K562 (cell line): ENCODE data around the gene SF3A2. TPM values are rescaled to one million over a fixed set of nuclear protein-coding genes. Genes with fewer than 3 reads are reported as not detected.

Experiments used
- CXXC5 ChIP-seq: fragments of 250-450 bp; sonication (Bioruptor Pico); IDR thresholded peaks from 2 replicates; pipeline ENCODE4 v1.8.0; 2022; ENCODE audit warnings: inconsistent platforms, mild to moderate bottlenecking, moderate library complexity
- ELF4 ChIP-seq: fragments of 450-650 bp; formaldehyde crosslinking; IDR thresholded peaks from 2 replicates; pipeline ENCODE4 v1.4.0; 2022; ENCODE audit warnings: missing genetic modification characterization
- ERF ChIP-seq: fragments of 450-650 bp; formaldehyde crosslinking; IDR thresholded peaks from 2 replicates; pipeline ENCODE4 v1.4.0; 2020; ENCODE audit warnings: mild to moderate bottlenecking, mixed read lengths
- FOXA3 ChIP-seq, 2 experiments: fragments of 450-650 bp in 1 of 2; sonication (generic) in 1 of 2; formaldehyde crosslinking; IDR thresholded peaks in 1 of 2; conservative IDR thresholded peaks in 1 of 2; 2 replicates each; pipeline versions ENCODE4 v1.4.0 to v1.8.0; 2020 to 2022; ENCODE audit warnings: mild to moderate bottlenecking in 2 of 2, missing genetic modification reagents in 1 of 2
- GATAD2B ChIP-seq: fragments of 450-650 bp; IDR thresholded peaks from 2 replicates; pipeline ENCODE4 v1.6.1; 2017; ENCODE audit warnings: mild to moderate bottlenecking, borderline replicate concordance
- HLTF ChIP-seq: fragments of 450-650 bp; IDR thresholded peaks from 2 replicates; pipeline ENCODE4 v1.6.1; 2016
- IFI16 ChIP-seq: fragments of 250-450 bp; sonication (Bioruptor Pico); IDR thresholded peaks from 2 replicates; pipeline ENCODE4 v2.1.2; 2022; ENCODE audit warnings: mild to moderate bottlenecking, inconsistent platforms
- LARP7 ChIP-seq: fragments of 450-650 bp; IDR thresholded peaks from 2 replicates; pipeline ENCODE4 v1.6.1; 2016
- MYC ChIP-seq, 2 experiments: fragments of 250-450 bp in 1 of 2; sonication (Bioruptor Pico) in 1 of 2; IDR thresholded peaks; 2 replicates each; pipeline versions ENCODE4 v1.5.1 to v1.6.1; 2012 to 2021; ENCODE audit warnings: low read depth in 2 of 2, borderline replicate concordance in 1 of 2, improper control_type of control experiment in 1 of 2, low read length in 1 of 2, mild to moderate bottlenecking in 1 of 2, moderate library complexity in 1 of 2
- NFE2 ChIP-seq: IDR thresholded peaks from 2 replicates; pipeline ENCODE4 v1.6.1; 2014; ENCODE audit warnings: antibody characterized with exemption, low read depth
- POU5F1 ChIP-seq: fragments of 150-350 bp; IDR thresholded peaks from 2 replicates; pipeline ENCODE4 v1.6.1; 2014; ENCODE audit warnings: borderline replicate concordance, low read length, low read depth, mild to moderate bottlenecking; ENCODE audit not compliant: partially characterized antibody
- RFX5 ChIP-seq: IDR thresholded peaks from 2 replicates; pipeline ENCODE4 v1.6.1; 2011; ENCODE audit warnings: low read depth, mild to moderate bottlenecking, improper control_type of control experiment, low read length
- YY1 ChIP-seq, 3 experiments: IDR thresholded peaks; 2 replicates each; pipeline ENCODE4 v1.6.1; 2011; ENCODE audit warnings: low read length in 2 of 3, mild to moderate bottlenecking in 2 of 3, moderate library complexity in 2 of 3, borderline replicate concordance in 1 of 3, control low read depth in 1 of 3, low read depth in 1 of 3; ENCODE audit not compliant: insufficient read depth in 3 of 3, insufficient replicate concordance in 2 of 3, control insufficient read depth in 1 of 3, insufficient read length in 1 of 3; ENCODE audit errors: extremely low read depth in 1 of 3
- ZNF174 ChIP-seq: fragments of 250-450 bp; sonication (Bioruptor Pico); IDR thresholded peaks from 2 replicates; pipeline ENCODE4 v1.4.0; 2020; ENCODE audit warnings: mild to moderate bottlenecking
- ZNF282 ChIP-seq: sonication (generic); formaldehyde crosslinking; IDR thresholded peaks from 2 replicates; pipeline ENCODE4 v1.8.1; 2023; ENCODE audit warnings: missing genetic modification reagents
- ZNF668 ChIP-seq: fragments of 250-450 bp; sonication (Bioruptor Pico); IDR thresholded peaks from 2 replicates; pipeline ENCODE4 v1.8.0; 2022; ENCODE audit warnings: mild to moderate bottlenecking, inconsistent platforms
- polyA plus RNA-seq, 8 experiments: library from polyadenylated mRNA; depleted of rRNA in 4 of 8; stranded (reverse) in 5 of 8; unstranded in 3 of 8; fragments of >200 nt; fragmentation: Nextera tagmentation in 2 of 8; fragmentation: Illumina TruSeq in 1 of 8; extraction: Ambion mirVana in 2 of 8; extraction: Trizol in 1 of 8; gene quantifications; 2 replicates each; pipeline versions ENCODE4 v1.2.1 to v1.2.3, GENCODE V29; 2011 to 2014; ENCODE audit warnings: inconsistent platforms in 1 of 8, missing spikeins in 1 of 8
- total RNA-seq, 7 experiments: library from RNA; depleted of rRNA in 6 of 7; stranded (reverse); fragments of >200 nt in 6 of 7; fragmentation: Illumina TruSeq in 2 of 7; extraction: Trizol in 2 of 7; gene quantifications; 2 replicates each; pipeline versions ENCODE4 v1.2.1 to v1.2.3, GENCODE V29; 2011 to 2021; ENCODE audit warnings: low replicate concordance in 1 of 7
- TF ChIP-seq, protein P1 (sequence below): sonication (generic); formaldehyde crosslinking; IDR thresholded peaks from 2 replicates; pipeline ENCODE4 v1.8.1; 2022; ENCODE audit warnings: missing genetic modification reagents
- TF ChIP-seq, protein P2 (sequence below): fragments of 250-450 bp; sonication (Bioruptor Pico); IDR thresholded peaks from 2 replicates; pipeline ENCODE4 v1.5.1; 2021; ENCODE audit warnings: mild to moderate bottlenecking
- TF ChIP-seq, protein P3 (sequence below): fragments of 450-650 bp; IDR thresholded peaks from 2 replicates; pipeline ENCODE4 v1.6.1; 2016; ENCODE audit warnings: low read depth

Gene SF3A2
- total and polyA plus RNA-seq, 9 of the 15 experiments (the other 6 are each of a cell fraction or from before 2014, with no cell fraction given) = 0.17 to 194 (median 22.8) TPM

DNA sequence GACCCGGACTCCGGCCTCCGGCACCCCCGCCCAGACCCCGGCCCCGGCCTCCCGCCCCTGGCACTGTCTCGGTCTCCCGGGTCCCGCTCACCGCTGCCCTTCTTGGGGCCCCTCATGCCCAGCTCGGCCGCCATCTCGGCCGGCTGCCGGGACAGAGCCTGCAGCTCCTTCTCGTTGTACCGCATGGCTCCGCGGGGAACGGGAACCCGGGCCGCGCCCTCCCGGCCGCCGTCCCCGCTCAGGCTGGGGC, 635 bp upstream of the SF3A2 start (continued):
- TF ChIP-seq, protein P1, sequence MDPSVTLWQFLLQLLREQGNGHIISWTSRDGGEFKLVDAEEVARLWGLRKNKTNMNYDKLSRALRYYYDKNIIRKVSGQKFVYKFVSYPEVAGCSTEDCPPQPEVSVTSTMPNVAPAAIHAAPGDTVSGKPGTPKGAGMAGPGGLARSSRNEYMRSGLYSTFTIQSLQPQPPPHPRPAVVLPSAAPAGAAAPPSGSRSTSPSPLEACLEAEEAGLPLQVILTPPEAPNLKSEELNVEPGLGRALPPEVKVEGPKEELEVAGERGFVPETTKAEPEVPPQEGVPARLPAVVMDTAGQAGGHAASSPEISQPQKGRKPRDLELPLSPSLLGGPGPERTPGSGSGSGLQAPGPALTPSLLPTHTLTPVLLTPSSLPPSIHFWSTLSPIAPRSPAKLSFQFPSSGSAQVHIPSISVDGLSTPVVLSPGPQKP (CRISPR knock-in tag) = no peak
- TF ChIP-seq HLTF = no peak
- no peak for TF ChIP-seq NFE2
- no peak for TF ChIP-seq ELF4 (CRISPR knock-in tag)
- no peak; the same call in 1 of the 2 replicates for TF ChIP-seq CXXC5
- TF ChIP-seq ERF (CRISPR knock-in tag) = no peak
- no peak for TF ChIP-seq ZNF174 (CRISPR knock-in tag)
- peak; percentile 95 for TF ChIP-seq MYC (IDR thresholded peaks at IDR 0.05; ENCODE audit: low read depth, low read length)
- TF ChIP-seq MYC (CRISPR knock-in tag; IDR thresholded peaks at IDR 0.05; ENCODE audit: borderline replicate concordance, low read depth) = no peak
- TF ChIP-seq ZNF282 (CRISPR knock-in tag) = no peak
- peak in 2 of 3 experiments; percentile 66 to 75 for TF ChIP-seq YY1 (IDR thresholded peaks at IDR 0.05; ENCODE audit: borderline replicate concordance in 1 of 3, control insufficient read depth in 1 of 3, extremely low read depth in 1 of 3, insufficient read depth in 3 of 3, insufficient read length in 1 of 3, insufficient replicate concordance in 2 of 3, low read depth in 1 of 3, low read length in 2 of 3)
- no peak for TF ChIP-seq RFX5
- no peak for TF ChIP-seq ZNF668
- no peak for TF ChIP-seq FOXA3 (CRISPR knock-in tag; conservative IDR thresholded peaks at IDR 0.05 in 1 of 2, IDR thresholded peaks at IDR 0.05 in 1 of 2)
- no peak for TF ChIP-seq IFI16 (CRISPR knock-in tag)
- peak; percentile 86 for TF ChIP-seq POU5F1
- TF ChIP-seq, protein P2, sequence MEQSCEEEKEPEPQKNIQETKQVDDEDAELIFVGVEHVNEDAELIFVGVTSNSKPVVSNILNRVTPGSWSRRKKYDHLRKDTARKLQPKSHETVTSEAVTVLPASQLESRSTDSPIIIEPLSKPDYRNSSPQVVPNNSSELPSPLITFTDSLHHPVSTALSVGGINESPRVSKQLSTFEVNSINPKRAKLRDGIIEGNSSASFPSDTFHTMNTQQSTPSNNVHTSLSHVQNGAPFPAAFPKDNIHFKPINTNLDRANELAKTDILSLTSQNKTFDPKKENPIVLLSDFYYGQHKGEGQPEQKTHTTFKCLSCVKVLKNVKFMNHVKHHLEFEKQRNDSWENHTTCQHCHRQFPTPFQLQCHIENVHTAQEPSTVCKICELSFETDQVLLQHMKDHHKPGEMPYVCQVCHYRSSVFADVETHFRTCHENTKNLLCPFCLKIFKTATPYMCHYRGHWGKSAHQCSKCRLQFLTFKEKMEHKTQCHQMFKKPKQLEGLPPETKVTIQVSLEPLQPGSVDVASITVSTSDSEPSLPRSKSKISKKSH (CRISPR knock-in tag) = no peak
- TF ChIP-seq, protein P3, sequence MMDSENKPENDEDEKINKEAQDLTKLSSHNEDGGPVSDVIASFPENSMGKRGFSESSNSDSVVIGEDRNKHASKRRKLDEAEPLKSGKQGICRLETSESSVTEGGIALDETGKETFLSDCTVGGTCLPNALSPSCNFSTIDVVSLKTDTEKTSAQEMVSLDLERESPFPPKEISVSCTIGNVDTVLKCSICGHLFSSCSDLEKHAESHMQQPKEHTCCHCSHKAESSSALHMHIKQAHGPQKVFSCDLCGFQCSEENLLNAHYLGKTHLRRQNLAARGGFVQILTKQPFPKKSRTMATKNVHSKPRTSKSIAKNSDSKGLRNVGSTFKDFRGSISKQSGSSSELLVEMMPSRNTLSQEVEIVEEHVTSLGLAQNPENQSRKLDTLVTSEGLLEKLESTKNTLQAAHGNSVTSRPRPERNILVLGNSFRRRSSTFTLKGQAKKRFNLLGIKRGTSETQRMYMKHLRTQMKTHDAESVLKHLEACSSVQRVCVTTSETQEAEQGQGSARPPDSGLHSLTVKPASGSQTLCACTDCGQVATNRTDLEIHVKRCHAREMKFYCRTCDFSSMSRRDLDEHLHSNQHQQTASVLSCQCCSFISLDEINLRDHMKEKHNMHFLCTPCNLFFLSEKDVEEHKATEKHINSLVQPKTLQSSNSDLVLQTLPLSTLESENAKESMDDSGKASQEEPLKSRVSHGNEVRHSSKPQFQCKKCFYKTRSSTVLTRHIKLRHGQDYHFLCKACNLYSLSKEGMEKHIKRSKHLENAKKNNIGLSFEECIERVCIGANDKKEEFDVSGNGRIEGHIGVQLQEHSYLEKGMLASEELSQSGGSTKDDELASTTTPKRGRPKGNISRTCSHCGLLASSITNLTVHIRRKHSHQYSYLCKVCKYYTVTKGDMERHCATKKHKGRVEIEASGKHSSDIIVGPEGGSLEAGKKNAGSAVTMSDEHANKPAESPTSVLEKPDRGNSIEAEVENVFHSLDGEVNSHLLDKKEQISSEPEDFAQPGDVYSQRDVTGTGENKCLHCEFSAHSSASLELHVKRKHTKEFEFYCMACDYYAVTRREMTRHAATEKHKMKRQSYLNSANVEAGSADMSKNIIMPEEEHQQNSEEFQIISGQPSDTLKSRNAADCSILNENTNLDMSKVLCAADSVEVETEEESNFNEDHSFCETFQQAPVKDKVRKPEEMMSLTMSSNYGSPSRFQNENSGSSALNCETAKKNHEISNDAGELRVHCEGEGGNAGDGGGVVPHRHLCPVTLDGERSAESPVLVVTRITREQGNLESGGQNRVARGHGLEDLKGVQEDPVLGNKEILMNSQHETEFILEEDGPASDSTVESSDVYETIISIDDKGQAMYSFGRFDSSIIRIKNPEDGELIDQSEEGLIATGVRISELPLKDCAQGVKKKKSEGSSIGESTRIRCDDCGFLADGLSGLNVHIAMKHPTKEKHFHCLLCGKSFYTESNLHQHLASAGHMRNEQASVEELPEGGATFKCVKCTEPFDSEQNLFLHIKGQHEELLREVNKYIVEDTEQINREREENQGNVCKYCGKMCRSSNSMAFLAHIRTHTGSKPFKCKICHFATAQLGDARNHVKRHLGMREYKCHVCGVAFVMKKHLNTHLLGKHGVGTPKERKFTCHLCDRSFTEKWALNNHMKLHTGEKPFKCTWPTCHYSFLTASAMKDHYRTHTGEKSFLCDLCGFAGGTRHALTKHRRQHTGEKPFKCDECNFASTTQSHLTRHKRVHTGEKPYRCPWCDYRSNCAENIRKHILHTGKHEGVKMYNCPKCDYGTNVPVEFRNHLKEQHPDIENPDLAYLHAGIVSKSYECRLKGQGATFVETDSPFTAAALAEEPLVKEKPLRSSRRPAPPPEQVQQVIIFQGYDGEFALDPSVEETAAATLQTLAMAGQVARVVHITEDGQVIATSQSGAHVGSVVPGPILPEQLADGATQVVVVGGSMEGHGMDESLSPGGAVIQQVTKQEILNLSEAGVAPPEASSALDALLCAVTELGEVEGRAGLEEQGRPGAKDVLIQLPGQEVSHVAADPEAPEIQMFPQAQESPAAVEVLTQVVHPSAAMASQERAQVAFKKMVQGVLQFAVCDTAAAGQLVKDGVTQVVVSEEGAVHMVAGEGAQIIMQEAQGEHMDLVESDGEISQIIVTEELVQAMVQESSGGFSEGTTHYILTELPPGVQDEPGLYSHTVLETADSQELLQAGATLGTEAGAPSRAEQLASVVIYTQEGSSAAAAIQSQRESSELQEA = peak; percentile 93
- no peak for TF ChIP-seq GATAD2B
- no peak for TF ChIP-seq LARP7
